GM19328 (cell line): ENCODE data around the gene BBC3.

Source experiments
- ATAC-seq: cut with Tn5 transposase; IDR thresholded peaks from one replicate; pipeline ENCODE4 v1.9.1; 2021; ENCODE audit warnings: mild to moderate bottlenecking, moderate library complexity; ENCODE audit not compliant: unreplicated experiment

Gene BBC3

GRCh38 chr19:47231215-47232054 lies 436 bp upstream of the BBC3 start:
- peak; percentile 29 for ATAC-seq

GRCh38 chr19:47230054-47230920 lies 712 bp downstream of the BBC3 start:
- no peak for ATAC-seq

GRCh38 chr19:47229676-47230053 lies 1.3 kb downstream of the BBC3 start:
- no peak for ATAC-seq

GRCh38 chr19:47228937-47229675 lies 1.9 kb downstream of the BBC3 start:
- no peak for ATAC-seq

- no peak for ATAC-seq
Measured at GRCh38 chr19:47228168-47228936, 2.6 kb downstream of the BBC3 start.

GRCh38 chr19:47227352-47228167 lies 3.4 kb downstream of the BBC3 start:
- ATAC-seq: no peak

- ATAC-seq: peak; percentile 3
Measured at GRCh38 chr19:47226426-47227351, 4.3 kb downstream of the BBC3 start.

- ATAC-seq: peak; percentile 41
Measured at GRCh38 chr19:47225746-47226425, 5.1 kb downstream of the BBC3 start.

- no peak for ATAC-seq
Measured at GRCh38 chr19:47221890-47222289, 9.1 kb downstream of the BBC3 start.

GRCh38 chr19:47221080-47221841 lies 9.7 kb downstream of the BBC3 start:
- no peak for ATAC-seq

GRCh38 chr19:47215581-47215980 lies 15.4 kb downstream of the BBC3 start:
- no peak for ATAC-seq

- ATAC-seq: no peak
Measured at GRCh38 chr19:47210689-47211316, 20.2 kb downstream of the BBC3 start.

- ATAC-seq: no peak
Measured at GRCh38 chr19:47210180-47210490, 20.9 kb downstream of the BBC3 start.

GRCh38 chr19:47209319-47210179 lies 21.4 kb downstream of the BBC3 start:
- ATAC-seq: no peak

GRCh38 chr19:47203254-47203653 lies 27.7 kb downstream of the BBC3 start:
- no peak for ATAC-seq

- no peak for ATAC-seq
Measured at GRCh38 chr19:47200530-47200929, 30.5 kb downstream of the BBC3 start.
